Kidney (tissue), 14 donors: ENCODE results near the gene ILDR2. TPM values are rescaled to one million over a fixed set of nuclear protein-coding genes. Genes with fewer than 3 reads are reported as not detected.

Experiments
- DNase-seq, 5 donors: peaks; one replicate each; pipeline ENCODE4 v3.0.0-alpha.2; 2013 to 2020
- FAIRE-seq: peaks from 2 replicates; lab custom pipeline; 2012; peaks lifted over from hg19 to GRCh38; lab: Jason Lieb, UNC
- H3K27ac ChIP-seq, 2 donors: one replicate each; pipeline ENCODE4 v1.7.0; 2013; ENCODE audit warnings: low read depth in 2 of 2, low read length in 2 of 2, inconsistent platforms in 1 of 2
- H3K27me3 ChIP-seq: one replicate; pipeline ENCODE4 v1.7.1; 2013; ENCODE audit warnings: low read length, inconsistent platforms; ENCODE audit not compliant: control insufficient read depth, insufficient read depth
- H3K36me3 ChIP-seq, 3 donors: one replicate each; pipeline versions ENCODE4 v1.7.0 to v1.7.1; 2013; ENCODE audit warnings: low read length in 3 of 3, control low read depth in 1 of 3, inconsistent platforms in 1 of 3; ENCODE audit not compliant: insufficient read depth in 3 of 3, control insufficient read depth in 2 of 3
- H3K4me1 ChIP-seq, 3 donors: one replicate each; pipeline versions ENCODE4 v1.7.0 to v1.7.1; 2013; ENCODE audit warnings: low read length in 3 of 3, inconsistent platforms in 1 of 3, low read depth in 1 of 3; ENCODE audit not compliant: control insufficient read depth in 2 of 3, insufficient read depth in 2 of 3
- H3K4me3 ChIP-seq, 3 donors: one replicate each; pipeline versions ENCODE4 v1.7.0 to v1.8.1; 2013; ENCODE audit warnings: low read length in 3 of 3, control low read depth in 1 of 3, inconsistent platforms in 1 of 3
- H3K9ac ChIP-seq, 3 donors: one replicate each; pipeline versions ENCODE4 v1.7.0 to v1.7.1; 2013; ENCODE audit warnings: low read length in 3 of 3, control low read depth in 1 of 3, inconsistent platforms in 1 of 3
- H3K9me3 ChIP-seq, 3 donors: one replicate each; pipeline versions ENCODE4 v1.7.0 to v1.7.1; 2013; ENCODE audit warnings: low read length in 3 of 3, control low read depth in 1 of 3, inconsistent platforms in 1 of 3; ENCODE audit not compliant: control insufficient read depth in 2 of 3, insufficient read depth in 1 of 3
- CTCF ChIP-seq: IDR thresholded peaks from 3 replicates; pipeline ENCODE4 v1.5.1; 2012; ENCODE audit warnings: mild to moderate bottlenecking, moderate library complexity, borderline replicate concordance; ENCODE audit not compliant: insufficient read depth; ENCODE audit errors: extremely low read depth
- intact Hi-C: fragments of 100-400 bp; cut with DNase I; formaldehyde crosslinking; loops from one replicate; pipeline ENCODE4 v1.11.1; 2022
- polyA plus RNA-seq: library from polyadenylated mRNA; stranded (reverse); fragments of 350-450 nt; fragmentation: Illumina TruSeq; extraction: RNeasy Lipid Tissue Mini Kit (QIAGEN cat#74804); gene quantifications from one replicate; pipeline ENCODE4 v1.2.3, GENCODE V29; 2014; ENCODE audit warnings: low read depth, low replicate concordance; ENCODE audit not compliant: insufficient read depth
- total RNA-seq: library from RNA; stranded (reverse); fragmentation: NEBNext Ultra II Directional; extraction: Animal tissue kit (Norgen Biotek cat#: 25700); gene quantifications from one replicate; pipeline ENCODE4 v1.2.1, GENCODE V29; 2021
- donor health status: control.
- donor health status: control.
- donor health status: control.
- donor health status: control.
- donor health status: control.
- donor health status: DM: yes; HTN: yes; CAD: no.
- donor health status: Normal renal cell carcinoma (clear cell type).

Gene ILDR2
- total and polyA plus RNA-seq, 2 donors from 2014 or later: 1.5 to 5.9 TPM

- no peak for TF ChIP-seq CTCF
- no peak overlapping the region for H3K9ac ChIP-seq
- H3K27me3 ChIP-seq: no peaks in the 10 kb centered on the region
- H3K36me3 ChIP-seq: no peaks in the 10 kb centered on the region
- H3K27ac ChIP-seq: no peak overlapping the region
- no peak overlapping the region for H3K4me3 ChIP-seq
- no peaks in the 10 kb centered on the region for H3K9me3 ChIP-seq
- intact Hi-C loops: no loop called here
- DNase-seq: no peak
- H3K4me1 ChIP-seq: no peaks in the 10 kb centered on the region
- FAIRE-seq: no peak
These were observed 36.3 kb upstream of the ILDR2 start for GRCh38 chr1:167011560-167012191.

- peaks cover 0 to 4% (median 0%) of the 10 kb centered on the region in 3 donors for H3K4me1 ChIP-seq
- no peaks in the 10 kb centered on the region for H3K27me3 ChIP-seq
- H3K36me3 ChIP-seq: no peaks in the 10 kb centered on the region
- TF ChIP-seq CTCF: no peak
- H3K9ac ChIP-seq: no peak overlapping the region
- peak; percentile 44 for FAIRE-seq
- no peak for DNase-seq
- intact Hi-C loops: no loop called here
- no peaks in the 10 kb centered on the region for H3K9me3 ChIP-seq
- peak overlapping the region; percentile 13 to 62 for H3K27ac ChIP-seq
- no peak overlapping the region for H3K4me3 ChIP-seq
These were observed 28.4 kb upstream of the ILDR2 start for GRCh38 chr1:167003711-167004110.

GRCh38 chr1:167002354-167002753 lies 27.0 kb upstream of the ILDR2 start:
- no peak for DNase-seq
- intact Hi-C loops: no loop called here
- no peak for TF ChIP-seq CTCF
- no peak overlapping the region for H3K27ac ChIP-seq
- peaks cover 0 to 4% (median 0%) of the 10 kb centered on the region in 3 donors for H3K4me1 ChIP-seq
- H3K9me3 ChIP-seq: no peaks in the 10 kb centered on the region
- no peak overlapping the region for H3K9ac ChIP-seq
- H3K36me3 ChIP-seq: no peaks in the 10 kb centered on the region
- no peaks in the 10 kb centered on the region for H3K27me3 ChIP-seq
- no peak for FAIRE-seq
- no peak overlapping the region for H3K4me3 ChIP-seq

GRCh38 chr1:167000546-167000945 lies 25.2 kb upstream of the ILDR2 start:
- Histone ChIP-seq H3K9me3 (no peaks in the 10 kb centered on the region), H3K4me3 (no peak overlapping the region), H3K27me3 (no peaks in the 10 kb centered on the region), H3K36me3 (no peaks in the 10 kb centered on the region), H3K27ac (no peak overlapping the region), H3K9ac (no peak overlapping the region), H3K4me1 (peaks cover 0 to 4% (median 0%) of the 10 kb centered on the region in 3 donors)
- TF ChIP-seq CTCF: no peak
- intact Hi-C loops: no loop called here
- FAIRE-seq: no peak
- no peak for DNase-seq
